Suprapubic skin (tissue), 3 donors: Measurements from ENCODE around the gene AKAP8.
A peak's percentile ranks its signal among the peaks of the same experiment; 100 is the strongest.

Experiments
- CTCF ChIP-seq, 2 donors: fragments of 200-600 bp in 1 of 2; fragments of 450-650 bp in 1 of 2; sonication (generic) in 1 of 2; IDR thresholded peaks; one replicate each; pipeline ENCODE4 v1.5.1; 2016 to 2019; ENCODE audit warnings: antibody characterized with exemption in 2 of 2, mild to moderate bottlenecking in 1 of 2, moderate library complexity in 1 of 2
- POLR2AphosphoS5 ChIP-seq, 3 donors: sonication (generic); formaldehyde crosslinking; IDR thresholded peaks; one replicate each; pipeline ENCODE4 v1.6.1; 2017; ENCODE audit warnings: antibody characterized with exemption in 3 of 3

GRCh38 chr19:15419413-15420025 lies 39.9 kb upstream of the AKAP8 start:
- TF ChIP-seq POLR2AphosphoS5 (IDR thresholded peaks at IDR 0.05) (no peak), CTCF (IDR thresholded peaks at IDR 0.05) (peak in 1 of 2 donors; percentile 1)
